Measurements from ENCODE around the gene PCED1B. TPM values are rescaled to one million over a fixed set of nuclear protein-coding genes. Genes with fewer than 3 reads are reported as not detected.
A peak's percentile ranks its signal among the peaks of the same experiment; 100 is the strongest.

The PCED1B gene
- total and polyA plus RNA-seq, 4 donors, result 2.2 to 8.2 (median 3.8) TPM

DNA sequence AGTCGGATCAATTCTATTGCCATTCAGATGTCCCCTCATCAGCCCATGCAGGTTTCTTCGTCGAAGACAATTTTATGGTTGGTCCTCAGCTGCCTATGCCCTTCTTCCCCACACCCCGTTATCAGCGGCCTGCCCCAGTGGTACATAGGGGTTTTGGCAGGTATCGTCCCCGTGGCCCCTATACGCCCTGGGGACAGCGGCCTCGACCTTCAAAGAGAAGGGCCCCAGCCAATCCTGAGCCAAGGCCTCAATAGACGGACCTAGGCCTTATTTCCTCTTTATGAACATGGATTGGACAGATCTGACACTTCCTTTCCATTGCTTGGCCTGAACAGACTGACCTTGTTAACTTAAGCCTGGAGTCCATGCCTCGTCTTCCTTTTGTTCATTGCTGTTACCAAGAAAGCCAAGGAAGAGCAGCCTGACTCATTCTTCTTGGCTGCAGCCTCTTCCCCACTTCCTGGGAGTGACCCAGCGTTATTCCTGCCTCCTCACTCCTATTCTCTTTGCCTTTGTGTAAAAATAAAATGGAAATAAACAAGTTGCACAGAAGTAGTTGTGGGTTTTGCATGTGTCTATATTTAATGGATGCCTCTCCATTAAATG lies 156.8 kb downstream of the PCED1B start:
- no peak overlapping the region for H3K27ac ChIP-seq (ENCODE audit: low read depth in 1 of 2, low read length in 1 of 2)
- H3K36me3 ChIP-seq (ENCODE audit: control insufficient read depth in 4 of 4, insufficient read depth in 4 of 4, low read length in 4 of 4), result peaks cover 0 to 2% (median 0%) of the 10 kb centered on the region in 4 donors
- no peaks in the 10 kb centered on the region for H3K27me3 ChIP-seq (ENCODE audit: control insufficient read depth in 3 of 3, insufficient read depth in 3 of 3, low read length in 2 of 3)
- DNase-seq (no peak), ATAC-seq (ENCODE audit: insufficient read depth, low FRiP score) (no peak)
- no peak overlapping the region for H3K4me3 ChIP-seq
- TF ChIP-seq, protein P1, sequence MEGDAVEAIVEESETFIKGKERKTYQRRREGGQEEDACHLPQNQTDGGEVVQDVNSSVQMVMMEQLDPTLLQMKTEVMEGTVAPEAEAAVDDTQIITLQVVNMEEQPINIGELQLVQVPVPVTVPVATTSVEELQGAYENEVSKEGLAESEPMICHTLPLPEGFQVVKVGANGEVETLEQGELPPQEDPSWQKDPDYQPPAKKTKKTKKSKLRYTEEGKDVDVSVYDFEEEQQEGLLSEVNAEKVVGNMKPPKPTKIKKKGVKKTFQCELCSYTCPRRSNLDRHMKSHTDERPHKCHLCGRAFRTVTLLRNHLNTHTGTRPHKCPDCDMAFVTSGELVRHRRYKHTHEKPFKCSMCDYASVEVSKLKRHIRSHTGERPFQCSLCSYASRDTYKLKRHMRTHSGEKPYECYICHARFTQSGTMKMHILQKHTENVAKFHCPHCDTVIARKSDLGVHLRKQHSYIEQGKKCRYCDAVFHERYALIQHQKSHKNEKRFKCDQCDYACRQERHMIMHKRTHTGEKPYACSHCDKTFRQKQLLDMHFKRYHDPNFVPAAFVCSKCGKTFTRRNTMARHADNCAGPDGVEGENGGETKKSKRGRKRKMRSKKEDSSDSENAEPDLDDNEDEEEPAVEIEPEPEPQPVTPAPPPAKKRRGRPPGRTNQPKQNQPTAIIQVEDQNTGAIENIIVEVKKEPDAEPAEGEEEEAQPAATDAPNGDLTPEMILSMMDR (IDR thresholded peaks at IDR 0.05; ENCODE audit: control extremely low read depth, extremely low read depth), result no peak
- H3K9me3 ChIP-seq (ENCODE audit: control insufficient read depth in 4 of 4, insufficient read depth in 3 of 4, low read length in 3 of 4), result peaks cover 0 to 2% (median 0%) of the 10 kb centered on the region in 4 donors
- H3K9ac ChIP-seq (ENCODE audit: insufficient read depth in 1 of 2, low read length in 2 of 2), result no peak overlapping the region
- whole genome bisulfite sequencing, 2 donors, result 86 to 89% methylated on average over 13 of the region's 13 CpGs
- H3K4me1 ChIP-seq (ENCODE audit: control insufficient read depth in 5 of 5, insufficient read depth in 5 of 5, low read length in 5 of 5), result peaks cover 0 to 14% (median 0%) of the 10 kb centered on the region in 5 donors

DNA sequence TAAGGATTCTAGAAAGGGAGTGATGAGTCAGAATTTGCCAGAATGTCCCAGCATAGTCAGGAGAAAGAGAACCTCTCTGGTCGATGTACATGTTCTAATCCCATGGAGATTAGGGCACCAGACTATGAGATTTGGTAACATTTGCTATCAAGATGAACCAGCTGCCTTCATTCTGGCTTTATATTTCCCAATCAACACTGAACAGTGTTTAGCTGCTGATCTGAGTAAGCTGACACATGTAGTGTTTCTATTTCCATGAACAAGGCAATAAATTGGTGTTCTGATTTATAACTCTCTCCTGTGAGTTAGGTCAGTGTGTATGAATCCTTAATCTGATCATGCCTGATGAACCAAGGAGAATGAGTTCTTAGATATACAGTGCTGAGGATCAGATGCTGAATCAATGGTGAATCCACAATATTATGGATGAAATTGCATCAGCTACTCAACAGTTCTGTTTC lies 158.4 kb downstream of the PCED1B start:
- Histone ChIP-seq H3K27ac (ENCODE audit: low read depth in 1 of 2, low read length in 1 of 2) (no peak overlapping the region), H3K27me3 (ENCODE audit: control insufficient read depth in 3 of 3, insufficient read depth in 3 of 3, low read length in 2 of 3) (no peaks in the 10 kb centered on the region), H3K9me3 (ENCODE audit: control insufficient read depth in 4 of 4, insufficient read depth in 3 of 4, low read length in 3 of 4) (peaks cover 0 to 2% (median 0%) of the 10 kb centered on the region in 4 donors), H3K9ac (ENCODE audit: insufficient read depth in 1 of 2, low read length in 2 of 2) (no peak overlapping the region), H3K36me3 (ENCODE audit: control insufficient read depth in 4 of 4, insufficient read depth in 4 of 4, low read length in 4 of 4) (peaks cover 0 to 2% (median 0%) of the 10 kb centered on the region in 4 donors), H3K4me1 (ENCODE audit: control insufficient read depth in 5 of 5, insufficient read depth in 5 of 5, low read length in 5 of 5) (peaks cover 0 to 14% (median 0%) of the 10 kb centered on the region in 5 donors), H3K4me3 (no peak overlapping the region)
- DNase-seq (peak in 1 of 3 donors; percentile 10), ATAC-seq (ENCODE audit: insufficient read depth, low FRiP score) (no peak)
- WGBS, 2 donors, result 74 to 75% methylated on average over 1 of the region's 1 CpG
- TF ChIP-seq, protein P1 (IDR thresholded peaks at IDR 0.05; ENCODE audit: control extremely low read depth, extremely low read depth), result no peak

DNA sequence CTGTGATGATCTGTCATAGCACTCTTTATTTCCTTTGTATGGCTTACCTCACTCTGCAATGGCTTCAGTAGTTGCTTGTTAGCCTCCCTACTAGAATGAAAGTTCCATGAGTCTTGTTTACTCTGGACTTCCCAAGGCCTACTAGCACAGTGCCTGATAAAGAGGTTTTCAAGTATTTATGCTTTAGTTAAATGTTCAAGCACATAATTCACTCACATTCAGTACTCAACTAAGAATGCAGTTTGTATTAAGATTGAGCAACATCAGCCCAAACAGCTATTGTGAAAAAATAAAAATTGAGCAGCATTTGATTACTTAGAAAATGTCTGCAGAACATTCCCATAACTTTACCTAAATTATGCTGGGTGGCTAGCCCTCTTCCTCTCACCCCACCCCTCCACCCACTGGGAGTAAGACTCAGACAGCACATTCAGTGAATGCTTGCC lies 159.3 kb downstream of the PCED1B start:
- peak; percentile 73 for ATAC-seq (ENCODE audit: insufficient read depth, low FRiP score)
- Histone ChIP-seq H3K27ac (ENCODE audit: low read depth in 1 of 2, low read length in 1 of 2) (no peak overlapping the region), H3K9me3 (ENCODE audit: control insufficient read depth in 4 of 4, insufficient read depth in 3 of 4, low read length in 3 of 4) (no peaks in the 10 kb centered on the region), H3K4me1 (ENCODE audit: control insufficient read depth in 5 of 5, insufficient read depth in 5 of 5, low read length in 5 of 5) (peaks cover 0 to 14% (median 0%) of the 10 kb centered on the region in 5 donors), H3K9ac (ENCODE audit: insufficient read depth in 1 of 2, low read length in 2 of 2) (no peak overlapping the region), H3K4me3 (no peak overlapping the region), H3K27me3 (ENCODE audit: control insufficient read depth in 3 of 3, insufficient read depth in 3 of 3, low read length in 2 of 3) (no peaks in the 10 kb centered on the region), H3K36me3 (ENCODE audit: control insufficient read depth in 4 of 4, insufficient read depth in 4 of 4, low read length in 4 of 4) (peaks cover 0 to 2% (median 0%) of the 10 kb centered on the region in 4 donors)
- TF ChIP-seq, protein P1 (IDR thresholded peaks at IDR 0.05; ENCODE audit: control extremely low read depth, extremely low read depth), result no peak
- DNase-seq, result peak in 2 of 3 donors; percentile 26 to 49

Measured in lung (tissue), 12 donors.